HS-5 (cell line): ENCODE results near the gene APOL6.

Source experiments
- DNase-seq: peaks from one replicate; pipeline ENCODE4 v3.0.0-alpha.2; 2012; ENCODE audit warnings: low read depth

APOL6 gene

DNA sequence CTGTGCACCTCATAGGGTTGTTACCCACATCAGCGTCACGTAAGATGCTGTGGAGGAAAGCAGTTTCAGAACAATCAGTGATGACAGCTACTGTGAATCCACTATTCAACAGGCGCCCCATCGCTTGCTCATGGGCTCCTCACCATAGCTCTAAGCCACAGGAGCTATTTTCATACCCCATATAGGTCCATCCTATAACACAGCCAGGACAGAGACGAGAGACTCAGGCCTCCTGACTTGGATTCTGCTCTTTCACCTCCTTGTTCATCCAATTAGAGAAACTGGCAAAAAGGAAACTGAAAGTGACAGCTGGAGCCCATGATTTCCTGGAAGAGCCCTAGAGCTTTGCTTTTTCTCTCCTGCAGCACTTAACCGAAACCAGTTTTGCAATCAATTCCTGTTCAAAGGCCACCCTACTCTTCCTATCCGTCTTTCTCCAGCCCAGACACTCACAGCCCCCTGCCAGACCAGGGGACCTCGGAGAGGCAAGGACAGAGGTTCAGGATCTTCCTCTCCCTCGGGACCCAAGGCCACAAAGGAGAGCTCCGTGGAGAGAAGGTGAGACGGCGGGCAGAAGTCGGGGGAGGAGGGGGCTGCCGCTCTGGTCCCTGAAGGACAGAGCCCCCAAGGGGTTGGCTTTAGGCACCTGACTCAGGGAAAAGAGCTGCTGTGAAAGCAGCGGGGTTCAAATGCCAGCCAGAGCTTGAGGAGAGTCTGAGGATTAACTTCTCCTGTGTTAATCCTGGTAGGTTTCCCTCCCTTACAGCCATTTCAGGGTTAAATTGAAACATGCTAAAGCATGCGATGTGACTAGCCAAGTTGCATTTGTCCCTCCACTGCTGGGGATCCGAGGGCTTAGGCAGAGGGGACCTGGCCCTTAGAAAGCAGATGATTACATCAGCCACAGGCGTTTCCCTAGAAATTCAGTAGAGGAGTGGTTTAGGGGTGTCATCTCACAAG lies at the start of gene APOL6:
APOL6 (plus strand) TSS at position 381 of the 960 bp plus-strand sequence. CDS start 7,980 bp downstream, outside the sequence.
- no peak for DNase-seq

DNA sequence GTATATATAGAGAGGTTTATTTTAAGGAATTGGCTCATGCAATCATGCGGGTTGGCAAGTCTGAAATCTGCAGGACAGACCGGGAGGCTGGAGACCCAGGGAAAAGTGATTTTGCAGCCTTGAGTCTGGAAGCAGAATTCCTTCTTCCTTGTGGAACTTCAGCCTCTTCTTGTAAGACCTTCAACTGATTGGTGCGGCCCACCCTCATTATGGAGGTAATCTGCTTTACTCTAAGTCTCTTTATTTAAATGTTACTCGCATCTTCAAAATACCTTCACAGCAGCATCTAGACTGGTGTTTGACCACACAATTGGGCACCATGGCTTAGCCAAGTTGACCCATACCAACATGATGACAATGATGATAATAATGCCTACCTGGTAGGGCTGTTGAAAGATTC lies 48.9 kb upstream of the APOL6 start:
- DNase-seq = no peak

- no peak for DNase-seq
Measured at GRCh38 chr22:35600476-35600875, 47.8 kb upstream of the APOL6 start.

GRCh38 chr22:35601013-35601580 lies 47.1 kb upstream of the APOL6 start:
- no peak for DNase-seq

- peak; percentile 70 for DNase-seq
Measured at GRCh38 chr22:35601743-35602615, 46.3 kb upstream of the APOL6 start.

DNA sequence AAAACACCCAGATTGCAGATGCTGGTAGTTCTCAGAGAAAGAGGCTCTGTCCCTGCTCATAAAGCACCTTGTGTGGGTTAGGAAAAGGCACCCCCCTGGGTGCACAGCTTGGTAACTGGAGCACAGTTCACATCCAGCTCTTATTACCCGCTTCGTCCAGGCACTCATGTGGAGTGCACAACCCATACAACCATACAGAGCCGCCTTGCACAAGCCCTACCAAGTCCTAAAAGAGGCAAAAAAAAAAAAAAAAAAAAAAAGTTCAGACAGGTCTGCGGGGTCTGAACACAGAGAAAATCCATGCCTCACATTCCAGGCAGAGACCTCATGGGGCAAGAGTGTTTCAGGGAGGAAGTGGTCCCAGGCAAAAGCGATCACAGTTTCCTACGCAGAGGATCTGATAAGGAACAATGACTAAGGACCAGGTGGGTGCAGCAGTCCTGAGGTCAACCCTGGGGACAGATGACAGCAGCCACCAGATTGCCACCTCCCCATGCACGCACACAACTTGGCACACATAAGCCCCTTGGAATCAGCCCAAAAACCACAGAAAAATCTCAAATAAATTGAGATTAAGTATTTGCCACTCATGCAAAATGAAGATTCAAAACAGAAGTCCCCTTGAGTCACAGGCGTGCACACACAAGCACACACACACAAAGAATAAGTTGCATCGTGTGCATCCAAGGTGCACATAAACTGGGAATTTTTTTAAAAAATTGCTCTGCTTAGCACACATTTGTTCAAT lies 43.5 kb upstream of the APOL6 start:
- DNase-seq = no peak

GRCh38 chr22:35605369-35605680 lies 42.9 kb upstream of the APOL6 start:
- DNase-seq = no peak

DNA sequence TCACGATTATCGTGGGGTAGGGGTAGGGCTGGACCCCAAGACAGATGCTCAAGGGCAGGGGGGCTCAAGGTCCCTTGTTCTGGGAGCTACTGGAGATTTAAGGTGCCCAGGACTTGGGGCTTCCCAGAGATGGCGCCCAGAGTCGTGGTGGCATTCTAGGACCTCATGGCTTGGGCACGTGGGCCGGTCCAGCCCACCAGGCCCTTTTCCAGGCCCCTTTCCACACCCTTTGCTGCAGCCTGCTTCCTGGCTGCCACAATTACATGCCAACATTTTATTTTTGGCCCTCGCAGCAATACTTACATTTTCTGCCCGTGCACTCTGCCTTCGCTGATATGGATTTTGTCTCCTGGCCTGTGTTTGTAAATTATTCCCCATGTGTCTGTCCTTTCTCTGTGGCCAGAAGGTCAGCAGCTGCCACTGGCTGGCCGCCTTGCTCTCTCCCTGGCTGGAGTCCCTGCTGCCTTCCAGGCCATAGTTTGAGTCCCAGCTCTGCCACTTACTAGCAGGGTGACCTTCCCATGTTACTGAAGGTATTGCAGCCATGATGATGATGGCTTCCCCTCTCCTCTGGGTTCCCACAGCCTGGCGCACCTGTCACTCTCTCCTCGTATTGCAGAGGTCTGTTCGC lies 42.3 kb upstream of the APOL6 start:
- DNase-seq = no peak

- no peak for DNase-seq
Measured at GRCh38 chr22:35606916-35607315, 41.3 kb upstream of the APOL6 start.

GRCh38 chr22:35608088-35608487 lies 40.2 kb upstream of the APOL6 start:
- DNase-seq = no peak

GRCh38 chr22:35609261-35609660 lies 39.0 kb upstream of the APOL6 start:
- DNase-seq = no peak

GRCh38 chr22:35609761-35610160 lies 38.5 kb upstream of the APOL6 start:
- DNase-seq = no peak

DNA sequence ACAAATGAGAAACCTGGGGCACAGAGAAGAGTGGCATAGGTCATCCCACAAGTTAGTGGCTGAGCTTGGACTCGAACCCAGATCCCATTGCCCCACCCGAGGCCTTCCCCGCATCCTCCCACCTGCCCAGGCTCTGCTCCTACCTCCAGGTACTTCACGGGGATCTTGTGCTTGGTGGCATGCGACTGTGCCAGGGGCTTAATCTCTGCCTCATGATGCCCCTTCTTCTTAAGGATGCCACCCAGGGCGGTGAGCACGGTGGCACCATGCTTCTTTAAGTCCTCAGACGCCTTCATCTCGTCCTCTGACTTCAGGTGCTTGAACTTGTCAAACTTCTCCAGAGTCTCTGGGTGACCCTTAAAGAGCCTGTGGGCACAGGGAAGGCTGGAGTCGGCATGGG lies 37.5 kb upstream of the APOL6 start:
- DNase-seq = no peak

DNA sequence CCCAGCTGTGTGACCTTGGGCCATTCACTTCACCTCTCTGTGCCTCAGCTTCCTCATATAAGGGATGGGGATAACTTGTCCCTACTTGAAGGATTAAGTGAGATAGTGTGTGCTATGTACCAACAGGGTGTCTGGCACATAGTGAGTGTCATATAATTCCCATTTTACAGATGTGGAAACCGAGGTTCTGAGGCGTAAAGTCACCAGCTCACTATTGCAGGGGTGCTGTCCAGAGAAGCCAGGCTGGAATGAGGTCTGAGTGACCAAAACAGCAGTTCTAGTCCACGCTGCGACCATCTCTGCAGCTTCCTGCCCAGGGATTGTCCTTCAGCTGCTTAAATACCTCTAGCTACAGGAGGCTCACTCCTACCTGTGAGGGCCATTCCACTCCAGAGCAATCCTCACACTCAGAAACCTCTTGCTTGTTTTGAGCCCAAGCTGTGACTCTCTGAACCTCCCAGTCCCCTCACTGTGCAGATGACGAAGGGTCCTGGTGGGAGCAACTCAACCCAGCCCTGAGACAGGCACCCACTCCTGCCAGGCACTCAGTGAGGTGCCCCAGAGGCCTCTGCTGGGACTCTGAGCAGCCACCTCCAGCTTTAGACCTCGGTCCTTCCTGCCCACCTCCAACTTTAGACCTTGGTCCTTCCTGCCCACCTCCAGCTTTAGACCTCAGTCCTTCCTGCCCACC lies 36.9 kb upstream of the APOL6 start:
- no peak for DNase-seq

- DNase-seq = no peak
Measured at GRCh38 chr22:35611891-35612576, 36.2 kb upstream of the APOL6 start.

GRCh38 chr22:35612903-35613302 lies 35.3 kb upstream of the APOL6 start:
- DNase-seq = no peak

DNA sequence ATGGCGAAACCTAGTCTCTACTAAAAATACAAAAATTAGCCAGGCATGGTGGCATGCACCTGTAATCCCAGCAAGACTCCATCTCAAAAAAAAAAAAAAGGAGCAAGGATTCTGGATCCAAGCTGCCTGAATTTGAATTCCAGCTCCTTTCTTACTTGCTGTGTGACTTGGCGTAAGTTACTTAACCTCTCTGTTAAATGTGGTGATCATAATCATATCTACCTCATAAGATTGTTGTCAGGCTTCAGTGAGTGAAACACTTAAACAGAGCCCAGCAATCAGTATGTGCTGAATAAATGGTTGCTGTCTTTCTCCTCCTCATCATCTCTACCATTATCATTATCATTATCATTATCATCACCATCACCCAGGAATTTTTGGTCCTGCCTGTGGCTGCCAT lies 33.8 kb upstream of the APOL6 start:
- no peak for DNase-seq

DNA sequence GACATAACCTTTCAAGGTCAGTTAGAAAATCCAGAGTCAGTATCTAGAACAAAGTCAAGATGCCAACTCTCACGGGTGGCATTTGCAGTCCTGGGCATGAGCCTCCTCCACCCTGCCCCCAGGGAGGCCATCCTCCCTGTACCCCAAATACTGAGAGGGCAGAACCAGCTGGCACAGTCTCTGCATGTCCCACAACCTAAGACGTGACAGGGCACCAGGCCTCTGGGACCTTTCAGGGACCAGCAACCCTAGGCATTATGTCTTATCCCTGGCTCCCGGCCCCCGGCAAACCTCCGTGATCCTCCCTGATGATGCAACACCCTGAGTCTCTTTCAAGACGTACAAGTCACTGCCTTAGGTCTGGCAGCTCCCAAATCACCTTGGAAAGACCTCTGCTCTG lies 33.1 kb upstream of the APOL6 start:
- no peak for DNase-seq

GRCh38 chr22:35616043-35616442 lies 32.2 kb upstream of the APOL6 start:
- DNase-seq = no peak

DNA sequence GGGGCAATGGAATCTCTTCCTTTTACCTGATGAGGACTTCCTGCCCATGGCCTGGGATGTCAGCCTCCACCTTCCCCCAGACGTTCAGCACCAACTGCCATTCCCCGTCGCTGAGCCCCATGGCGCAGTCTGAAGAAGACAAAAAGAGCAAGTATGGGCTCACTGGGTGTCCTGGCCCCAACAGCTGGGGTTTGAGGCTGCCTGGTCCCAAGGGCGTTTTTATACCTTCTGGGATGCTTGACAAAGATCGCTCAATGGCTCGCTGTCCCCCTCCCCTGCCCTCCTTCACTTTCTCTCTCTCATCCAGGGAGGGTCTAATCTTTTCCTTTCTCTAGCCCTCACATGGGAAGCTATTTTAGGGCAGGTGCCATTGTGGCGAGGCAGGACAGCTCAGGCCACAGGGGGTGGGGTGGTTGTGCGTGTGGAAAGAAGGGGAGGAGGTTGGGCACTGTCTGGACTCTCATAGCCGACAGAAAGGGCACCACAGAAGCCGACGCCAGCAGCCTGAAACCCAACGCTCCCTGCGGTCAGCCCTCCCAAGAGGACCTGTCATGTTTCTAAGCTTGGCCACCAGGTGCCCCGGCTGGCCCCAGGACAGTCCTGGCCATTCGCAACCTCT lies 31.0 kb upstream of the APOL6 start, which contains the start of gene MB:
MB (minus strand) TSS at position 193 of the 619 bp plus-strand sequence; CDS start at position 121, 72 bp downstream.
- DNase-seq = no peak
